Mesendoderm (in vitro differentiated cells): ENCODE measurements around the gene NXNL2.
A peak's percentile ranks its signal among the peaks of the same experiment; 100 is the strongest.

Experiments
- DNase-seq: peaks from one replicate; pipeline ENCODE4 v3.0.0; 2013
- H2AK5ac ChIP-seq: 2 replicates; pipeline ENCODE4 v1.6.1; 2013; ENCODE audit warnings: low read length, inconsistent platforms
- H2BK120ac ChIP-seq: 2 replicates; pipeline ENCODE4 v1.6.1; 2013; ENCODE audit warnings: low read depth, mild to moderate bottlenecking, low read length, moderate library complexity, mixed read lengths
- H2BK15ac ChIP-seq: replicated peaks from 2 replicates; pipeline ENCODE4 v1.6.1; 2013; ENCODE audit warnings: low read depth, mild to moderate bottlenecking, moderate library complexity
- H2BK5ac ChIP-seq: 2 replicates; pipeline ENCODE4 v1.6.1; 2013; ENCODE audit warnings: low read length, inconsistent platforms
- H3K18ac ChIP-seq: 2 replicates; pipeline ENCODE4 v1.6.1; 2013; ENCODE audit warnings: mild to moderate bottlenecking, low read length, mixed read lengths
- H3K23ac ChIP-seq: one replicate; pipeline ENCODE4 v1.6.1; 2013; ENCODE audit warnings: low read length
- H3K27ac ChIP-seq: 2 replicates; pipeline ENCODE4 v1.5.1; 2013; ENCODE audit warnings: low read depth, mild to moderate bottlenecking, inconsistent platforms, low read length, moderate library complexity
- H3K27me3 ChIP-seq: 2 replicates; pipeline ENCODE4 v1.6.1; 2013; ENCODE audit warnings: low read length, control low read depth, mild to moderate bottlenecking, inconsistent platforms; ENCODE audit not compliant: insufficient read depth, poor library complexity
- H3K36me3 ChIP-seq: 2 replicates; pipeline ENCODE4 v1.6.1; 2013; ENCODE audit warnings: low read length, inconsistent platforms; ENCODE audit not compliant: control insufficient read depth, insufficient read depth
- H3K4ac ChIP-seq: one replicate; pipeline ENCODE4 v1.6.1; 2013; ENCODE audit warnings: low read depth, mild to moderate bottlenecking, low read length, moderate library complexity
- H3K4me1 ChIP-seq: 2 replicates; pipeline ENCODE4 v1.6.1; 2013; ENCODE audit warnings: low read depth, low read length, inconsistent platforms; ENCODE audit not compliant: control insufficient read depth
- H3K4me2 ChIP-seq: 2 replicates; pipeline ENCODE4 v1.6.1; 2013; ENCODE audit warnings: low read length
- H3K4me3 ChIP-seq: 2 replicates; pipeline ENCODE4 v1.5.1; 2013; ENCODE audit warnings: mild to moderate bottlenecking, low read length
- H3K56ac ChIP-seq: one replicate; pipeline ENCODE4 v1.6.1; 2013; ENCODE audit warnings: low read length
- H3K79me1 ChIP-seq: 2 replicates; pipeline ENCODE4 v1.6.1; 2013; ENCODE audit warnings: low read length, inconsistent platforms
- H3K79me2 ChIP-seq: 2 replicates; pipeline ENCODE4 v1.6.1; 2013; ENCODE audit warnings: mild to moderate bottlenecking, low read length; ENCODE audit not compliant: control insufficient read depth, insufficient read depth
- H3K9ac ChIP-seq: 2 replicates; pipeline ENCODE4 v1.6.1; 2013; ENCODE audit warnings: low read length, inconsistent platforms
- H4K5ac ChIP-seq: one replicate; pipeline ENCODE4 v1.6.1; 2013; ENCODE audit warnings: low read length
- H4K8ac ChIP-seq: one replicate; pipeline ENCODE4 v1.6.1; 2013; ENCODE audit warnings: low read depth, mild to moderate bottlenecking, control low read depth, low read length, moderate library complexity
- WGBS: extraction: QIAGEN DNeasy Blood & Tissue Kit; methylation state at CpG from one replicate; pipeline ENCODE4 v1.1.7; 2013; ENCODE audit warnings: low lambda C conversion rate, missing lambda C conversion rate; ENCODE audit not compliant: insufficient coverage; ENCODE audit errors: extremely low coverage; 5-methylcytosine and 5-hydroxymethylcytosine counted together

Gene NXNL2

DNA sequence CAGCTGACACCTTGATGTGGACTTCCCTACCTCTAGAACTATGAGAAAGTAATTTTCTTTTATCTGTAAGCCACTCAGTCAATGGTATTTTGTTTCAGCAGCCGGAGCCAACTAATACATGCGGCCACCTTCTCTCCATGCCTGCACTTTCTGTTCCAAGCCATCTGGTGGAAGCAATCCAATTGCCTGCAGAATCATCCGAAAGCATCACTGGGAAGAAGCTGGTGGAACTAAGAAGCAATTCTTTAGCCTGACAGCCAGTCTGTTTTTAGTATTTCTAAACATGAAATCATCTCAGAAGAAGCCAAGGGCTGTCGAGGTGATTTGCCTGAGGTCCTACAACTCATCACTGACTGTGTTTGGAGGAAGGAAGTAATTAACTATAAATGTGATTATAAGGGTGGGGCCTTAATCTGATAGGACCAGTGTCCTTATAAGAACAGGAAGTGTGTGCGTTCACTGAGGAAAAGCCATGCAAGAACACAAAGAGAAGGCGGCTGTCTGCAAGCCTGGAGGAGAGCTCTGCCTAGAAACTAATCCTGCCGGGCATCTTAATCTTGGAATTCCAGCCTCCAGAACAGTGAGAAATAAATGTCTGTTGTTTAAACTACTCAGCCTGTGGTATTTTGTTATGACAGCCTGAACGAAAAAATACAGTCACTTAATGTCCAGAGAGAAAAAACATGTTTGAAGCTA is 49.1 kb downstream of the NXNL2 start:
- Histone ChIP-seq H3K4ac (no peak overlapping the region), H3K79me2 (no peaks in the 10 kb centered on the region), H3K27me3 (no peaks in the 10 kb centered on the region), H3K4me3 (no peak overlapping the region), H3K18ac (no peak overlapping the region), H3K23ac (no peak overlapping the region), H3K56ac (no peak overlapping the region), H2AK5ac (no peak overlapping the region), H4K8ac (no peak overlapping the region), H3K4me1 (no peaks in the 10 kb centered on the region), H3K4me2 (no peak overlapping the region), H3K36me3 (no peaks in the 10 kb centered on the region), H4K5ac (no peak overlapping the region), H2BK120ac (no peak overlapping the region), H3K27ac (no peak overlapping the region), H2BK15ac (no peak overlapping the region), H3K79me1 (no peaks in the 10 kb centered on the region), H3K9ac (no peak overlapping the region), H2BK5ac (no peak overlapping the region)
- no peak for DNase-seq
- no CpG with 5 or more reads among the region's 8 CpGs for WGBS

DNA sequence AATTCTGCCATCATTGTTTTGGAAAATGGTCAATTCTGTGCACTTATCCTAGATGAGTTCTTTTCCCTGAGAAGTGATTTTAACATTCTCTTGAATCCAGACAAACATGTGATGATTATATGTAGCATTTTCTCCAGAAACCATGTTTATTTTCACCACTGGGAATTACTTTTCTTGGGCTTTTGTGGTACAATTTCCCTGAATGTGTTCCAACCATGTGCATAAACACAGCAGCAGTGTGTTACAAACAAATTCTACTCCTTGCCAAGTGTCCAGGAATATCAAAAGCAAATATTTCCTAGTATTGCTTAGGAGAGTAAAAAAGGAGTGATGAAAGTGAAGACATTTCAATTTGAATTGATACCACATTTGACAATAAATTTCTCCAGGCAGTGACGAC is 50.4 kb downstream of the NXNL2 start:
- no peak for DNase-seq
- Histone ChIP-seq H2BK5ac (no peak overlapping the region), H4K8ac (no peak overlapping the region), H3K9ac (no peak overlapping the region), H3K79me2 (no peaks in the 10 kb centered on the region), H3K27ac (no peak overlapping the region), H3K36me3 (no peaks in the 10 kb centered on the region), H3K23ac (no peak overlapping the region), H3K4me3 (no peak overlapping the region), H2BK120ac (no peak overlapping the region), H3K4me2 (no peak overlapping the region), H2AK5ac (no peak overlapping the region), H3K56ac (no peak overlapping the region), H3K79me1 (no peaks in the 10 kb centered on the region), H3K4me1 (no peaks in the 10 kb centered on the region), H4K5ac (no peak overlapping the region), H3K27me3 (no peaks in the 10 kb centered on the region), H3K4ac (no peak overlapping the region), H3K18ac (no peak overlapping the region), H2BK15ac (no peak overlapping the region)
- WGBS: no CpG with 5 or more reads among the region's 1 CpG

DNA sequence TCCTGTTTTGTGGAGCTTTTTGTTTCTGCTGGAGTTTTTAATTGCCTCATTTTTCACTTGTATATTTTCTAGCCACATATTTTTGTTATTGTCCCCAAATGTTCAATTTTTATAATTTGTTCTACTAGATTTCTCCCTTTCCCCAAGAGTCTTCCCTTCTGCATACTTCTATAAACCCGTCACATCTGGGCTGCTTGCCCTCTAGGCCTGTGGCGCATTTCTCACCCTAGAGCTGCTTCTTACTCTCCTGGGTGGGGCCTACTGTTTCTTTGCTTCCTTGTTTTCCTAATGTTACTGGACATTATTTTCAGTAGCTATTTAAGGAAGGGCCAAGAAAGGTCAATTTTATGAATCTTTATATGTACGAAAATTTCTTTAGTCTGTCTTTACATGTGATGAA is 51.5 kb downstream of the NXNL2 start:
- DNase-seq: no peak
- Histone ChIP-seq H3K36me3 (no peaks in the 10 kb centered on the region), H3K56ac (no peak overlapping the region), H4K8ac (no peak overlapping the region), H3K27me3 (no peaks in the 10 kb centered on the region), H3K4me3 (no peak overlapping the region), H3K79me1 (no peaks in the 10 kb centered on the region), H2BK120ac (no peak overlapping the region), H2BK5ac (no peak overlapping the region), H2AK5ac (no peak overlapping the region), H3K23ac (no peak overlapping the region), H4K5ac (no peak overlapping the region), H3K9ac (no peak overlapping the region), H3K27ac (no peak overlapping the region), H2BK15ac (no peak overlapping the region), H3K4me1 (no peaks in the 10 kb centered on the region), H3K79me2 (no peaks in the 10 kb centered on the region), H3K4me2 (no peak overlapping the region), H3K18ac (no peak overlapping the region), H3K4ac (no peak overlapping the region)
- WGBS: no CpG with 5 or more reads among the region's 3 CpGs

DNA sequence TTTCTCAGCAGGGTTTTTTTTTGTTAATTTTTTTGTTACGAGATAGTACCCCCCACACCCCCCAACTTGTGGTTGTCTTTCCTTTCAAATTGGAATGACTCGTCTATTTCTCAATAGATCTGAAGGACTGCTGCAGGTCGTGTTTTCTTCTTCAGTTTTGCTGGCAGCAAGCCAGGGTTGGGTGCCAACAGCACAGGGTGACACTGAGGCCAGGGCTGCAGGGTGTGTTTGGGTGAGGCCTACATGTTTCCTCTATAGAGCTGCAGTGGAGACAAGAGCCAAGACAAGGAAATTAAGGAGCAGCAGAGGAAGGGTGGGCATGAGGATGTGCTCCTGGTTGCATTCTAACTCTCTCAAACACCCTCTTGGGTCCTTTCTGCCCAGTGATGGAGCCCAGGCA is 52.2 kb downstream of the NXNL2 start:
- H2AK5ac ChIP-seq: no peak overlapping the region
- WGBS: no CpG with 5 or more reads among the region's 3 CpGs
- no peaks in the 10 kb centered on the region for H3K36me3 ChIP-seq
- H3K27ac ChIP-seq: no peak overlapping the region
- no peak overlapping the region for H4K8ac ChIP-seq
- no peaks in the 10 kb centered on the region for H3K79me2 ChIP-seq
- no peak overlapping the region for H4K5ac ChIP-seq
- no peak overlapping the region for H2BK120ac ChIP-seq
- no peaks in the 10 kb centered on the region for H3K27me3 ChIP-seq
- no peaks in the 10 kb centered on the region for H3K4me1 ChIP-seq
- no peak overlapping the region for H3K4me2 ChIP-seq
- H3K9ac ChIP-seq: no peak overlapping the region
- H3K18ac ChIP-seq: no peak overlapping the region
- H3K4ac ChIP-seq: no peak overlapping the region
- no peaks in the 10 kb centered on the region for H3K79me1 ChIP-seq
- H3K23ac ChIP-seq: no peak overlapping the region
- no peak overlapping the region for H3K56ac ChIP-seq
- H2BK5ac ChIP-seq: no peak overlapping the region
- no peak overlapping the region for H3K4me3 ChIP-seq
- no peak for DNase-seq
- H2BK15ac ChIP-seq: no peak overlapping the region

DNA sequence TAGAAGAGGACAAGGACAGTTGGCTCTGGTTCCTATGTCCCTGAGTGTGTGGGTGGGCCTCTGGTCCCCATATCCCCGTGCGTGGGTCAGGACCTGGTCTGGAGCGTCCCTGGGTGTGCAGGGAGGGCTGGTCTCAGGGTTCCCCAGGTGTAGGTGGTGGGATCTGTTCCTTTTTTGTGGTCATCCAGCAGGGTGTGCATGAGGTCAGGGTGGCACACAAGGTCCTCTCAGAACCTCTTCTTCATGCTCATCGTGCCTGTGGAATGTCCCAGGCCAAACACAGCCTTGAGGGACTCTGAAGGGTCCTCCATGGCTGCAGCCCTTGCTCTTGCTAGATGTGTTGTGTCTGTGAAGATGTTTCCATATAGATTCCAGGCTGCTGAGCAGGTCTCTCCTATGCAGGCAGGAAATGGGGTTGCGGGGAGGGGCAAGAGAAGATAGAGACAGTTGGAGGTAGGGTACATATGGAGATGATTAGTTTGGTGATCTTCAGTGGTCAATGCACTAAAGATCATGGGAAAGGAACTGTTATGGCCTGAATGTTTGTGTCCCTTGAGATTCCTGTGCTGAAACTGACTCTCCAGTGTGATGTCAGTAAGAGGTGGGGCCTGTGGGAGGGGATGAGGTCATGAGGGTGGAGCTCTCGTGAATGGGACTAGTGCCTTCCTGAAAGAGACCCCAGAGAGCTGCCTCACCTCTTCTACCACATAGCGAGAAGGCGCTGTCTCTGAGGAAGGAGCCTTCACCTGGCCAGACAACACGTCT is 53.1 kb downstream of the NXNL2 start:
- WGBS: no CpG with 5 or more reads among the region's 9 CpGs
- Histone ChIP-seq H4K5ac (no peak overlapping the region), H3K4ac (no peak overlapping the region), H2AK5ac (no peak overlapping the region), H3K9ac (no peak overlapping the region), H3K23ac (no peak overlapping the region), H3K79me1 (no peaks in the 10 kb centered on the region), H3K4me2 (no peak overlapping the region), H3K18ac (no peak overlapping the region), H2BK120ac (no peak overlapping the region), H3K27ac (no peak overlapping the region), H2BK15ac (no peak overlapping the region), H2BK5ac (no peak overlapping the region), H3K27me3 (no peaks in the 10 kb centered on the region), H4K8ac (no peak overlapping the region), H3K79me2 (no peaks in the 10 kb centered on the region), H3K4me1 (no peaks in the 10 kb centered on the region), H3K36me3 (no peaks in the 10 kb centered on the region), H3K56ac (no peak overlapping the region), H3K4me3 (no peak overlapping the region)
- peak; percentile 23 for DNase-seq
